ENCODE measurements around the gene MED13.

The MED13 gene

DNA sequence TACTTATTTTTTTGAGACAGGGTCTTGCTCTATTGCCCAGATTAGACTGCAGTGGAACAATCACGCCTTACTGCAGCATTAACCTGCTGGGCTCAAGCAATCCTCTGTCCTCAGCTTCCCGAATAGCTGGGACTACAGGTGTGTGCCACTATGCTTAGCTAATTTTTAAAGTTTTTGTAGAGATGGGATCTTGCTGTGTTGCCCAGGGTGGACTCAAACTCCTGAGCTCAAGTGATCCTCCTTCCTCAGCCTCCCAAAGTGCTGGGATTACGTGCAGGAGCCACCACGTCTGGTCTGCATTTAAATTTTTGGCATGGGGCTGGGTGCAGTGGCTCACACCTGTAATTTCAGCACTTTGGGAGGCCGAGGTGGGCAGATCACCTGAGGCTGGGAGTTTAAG lies 96.3 kb downstream of the MED13 start:
- TF ChIP-seq ZBTB7A (IDR thresholded peaks at IDR 0.05; ENCODE audit: low read depth), result no peak
- no peak for TF ChIP-seq YY1 (IDR thresholded peaks at IDR 0.05; ENCODE audit: low read depth)
- TF ChIP-seq REST (IDR thresholded peaks at IDR 0.05; ENCODE audit: low read depth), result no peak
- TF ChIP-seq, protein P1, sequence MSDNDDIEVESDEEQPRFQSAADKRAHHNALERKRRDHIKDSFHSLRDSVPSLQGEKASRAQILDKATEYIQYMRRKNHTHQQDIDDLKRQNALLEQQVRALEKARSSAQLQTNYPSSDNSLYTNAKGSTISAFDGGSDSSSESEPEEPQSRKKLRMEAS (IDR thresholded peaks at IDR 0.05), result no peak
- no peak for TF ChIP-seq TCF12 (IDR thresholded peaks at IDR 0.05; ENCODE audit: low read depth)
- TF ChIP-seq TAF1 (IDR thresholded peaks at IDR 0.05; ENCODE audit: low read depth), result no peak
- TF ChIP-seq NFIC (IDR thresholded peaks at IDR 0.05), result no peak
- no peak for TF ChIP-seq CREB1 (IDR thresholded peaks at IDR 0.05; ENCODE audit: low read depth)
- no peak for TF ChIP-seq RAD21 (IDR thresholded peaks at IDR 0.05; ENCODE audit: low read depth)
- no peak for TF ChIP-seq FOXM1 (IDR thresholded peaks at IDR 0.05; ENCODE audit: borderline replicate concordance, low read depth)
- no peak for TF ChIP-seq EP300 (IDR thresholded peaks at IDR 0.05; ENCODE audit: borderline replicate concordance)
- TF ChIP-seq TEAD4 (IDR thresholded peaks at IDR 0.05), result no peak

GRCh38 chr17:61967729-61968128 lies 97.3 kb downstream of the MED13 start:
- TF ChIP-seq, protein P1 (IDR thresholded peaks at IDR 0.05), result no peak

GRCh38 chr17:61966191-61966590 lies 98.9 kb downstream of the MED13 start:
- TF ChIP-seq, protein P2, sequence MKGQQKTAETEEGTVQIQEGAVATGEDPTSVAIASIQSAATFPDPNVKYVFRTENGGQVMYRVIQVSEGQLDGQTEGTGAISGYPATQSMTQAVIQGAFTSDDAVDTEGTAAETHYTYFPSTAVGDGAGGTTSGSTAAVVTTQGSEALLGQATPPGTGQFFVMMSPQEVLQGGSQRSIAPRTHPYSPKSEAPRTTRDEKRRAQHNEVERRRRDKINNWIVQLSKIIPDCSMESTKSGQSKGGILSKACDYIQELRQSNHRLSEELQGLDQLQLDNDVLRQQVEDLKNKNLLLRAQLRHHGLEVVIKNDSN (IDR thresholded peaks at IDR 0.05), result no peak
- TF ChIP-seq CEBPB (IDR thresholded peaks at IDR 0.05), result no peak
- TF ChIP-seq RAD21 (IDR thresholded peaks at IDR 0.05; ENCODE audit: low read depth), result no peak
- TF ChIP-seq TAF1 (IDR thresholded peaks at IDR 0.05; ENCODE audit: low read depth), result no peak
- no peak for TF ChIP-seq ZBTB7A (IDR thresholded peaks at IDR 0.05; ENCODE audit: low read depth)
- no peak for TF ChIP-seq CREB1 (IDR thresholded peaks at IDR 0.05; ENCODE audit: low read depth)
- no peak for TF ChIP-seq TEAD4 (IDR thresholded peaks at IDR 0.05)
- no peak for TF ChIP-seq YY1 (IDR thresholded peaks at IDR 0.05; ENCODE audit: low read depth)
- TF ChIP-seq, protein P1 (IDR thresholded peaks at IDR 0.05), result no peak
- no peak for TF ChIP-seq FOXM1 (IDR thresholded peaks at IDR 0.05; ENCODE audit: borderline replicate concordance, low read depth)
- no peak for TF ChIP-seq NFIC (IDR thresholded peaks at IDR 0.05)
- TF ChIP-seq REST (IDR thresholded peaks at IDR 0.05; ENCODE audit: low read depth), result no peak
- TF ChIP-seq EGR1 (IDR thresholded peaks at IDR 0.05), result no peak
- TF ChIP-seq EP300 (IDR thresholded peaks at IDR 0.05; ENCODE audit: borderline replicate concordance), result no peak
- TF ChIP-seq TCF12 (IDR thresholded peaks at IDR 0.05; ENCODE audit: low read depth), result no peak

- TF ChIP-seq YY1 (IDR thresholded peaks at IDR 0.05; ENCODE audit: low read depth), result no peak
- no peak for TF ChIP-seq CREB1 (IDR thresholded peaks at IDR 0.05; ENCODE audit: low read depth)
- no peak for TF ChIP-seq ZBTB7A (IDR thresholded peaks at IDR 0.05; ENCODE audit: low read depth)
- TF ChIP-seq, protein P2 (IDR thresholded peaks at IDR 0.05), result no peak
- no peak for TF ChIP-seq FOXM1 (IDR thresholded peaks at IDR 0.05; ENCODE audit: borderline replicate concordance, low read depth)
- TF ChIP-seq, protein P1 (IDR thresholded peaks at IDR 0.05), result no peak
- TF ChIP-seq RAD21 (IDR thresholded peaks at IDR 0.05; ENCODE audit: low read depth), result no peak
- TF ChIP-seq REST (IDR thresholded peaks at IDR 0.05; ENCODE audit: low read depth), result no peak
- TF ChIP-seq EP300 (IDR thresholded peaks at IDR 0.05; ENCODE audit: borderline replicate concordance), result no peak
- TF ChIP-seq EGR1 (IDR thresholded peaks at IDR 0.05), result no peak
- no peak for TF ChIP-seq NFIC (IDR thresholded peaks at IDR 0.05)
- TF ChIP-seq TEAD4 (IDR thresholded peaks at IDR 0.05), result no peak
- no peak for TF ChIP-seq TCF12 (IDR thresholded peaks at IDR 0.05; ENCODE audit: low read depth)
- no peak for TF ChIP-seq CEBPB (IDR thresholded peaks at IDR 0.05)
- no peak for TF ChIP-seq TAF1 (IDR thresholded peaks at IDR 0.05; ENCODE audit: low read depth)
Measured at GRCh38 chr17:61955619-61956018, 109.5 kb downstream of the MED13 start.

Measured in Ishikawa (cell line).